Testis (tissue), 2 donors: Measurements from ENCODE around the gene HRK.

Source experiments
- CTCF ChIP-seq, 3 experiments: fragments of 450-650 bp in 2 of 3; fragments of 200-600 bp in 1 of 3; sonication (generic) in 1 of 3; IDR thresholded peaks; one replicate each; pipeline ENCODE4 v1.5.1; 2016 to 2019; ENCODE audit warnings: antibody characterized with exemption in 3 of 3, mild to moderate bottlenecking in 2 of 3, moderate library complexity in 1 of 3
- POLR2A ChIP-seq: fragments of 450-650 bp; IDR thresholded peaks from one replicate; pipeline ENCODE4 v1.6.1; 2017; ENCODE audit warnings: antibody characterized with exemption, mild to moderate bottlenecking, moderate library complexity

GRCh38 chr12:116898669-116899068 is 17.4 kb upstream of the HRK start:
- no peak for TF ChIP-seq POLR2A
- no peak for TF ChIP-seq CTCF (IDR thresholded peaks at IDR 0.05)
